B cell (primary cell): Measurements from ENCODE around the gene ACO1. TPM values are rescaled to one million over a fixed set of nuclear protein-coding genes. Genes with fewer than 3 reads are reported as not detected.

Experiments
- ATAC-seq: fragments of 200-7000 bp; cut with Tn5 transposase; one replicate; pipeline ENCODE4 v1.10.0; 2021; ENCODE audit warnings: low read depth, mild to moderate bottlenecking, moderate number of reproducible peaks, moderate library complexity
- CTCF ChIA-PET: fragments of 350-600 bp; sonication (Branson Sonifier 250); formaldehyde crosslinking; loops from one replicate; lab custom pipeline; 2021; ENCODE audit warnings: antibody characterized with exemption, inconsistent platforms; lab: Charles Lee
- POLR2A ChIA-PET: fragments of 350-600 bp; sonication (Branson Sonifier 250); formaldehyde crosslinking; loops from one replicate; lab custom pipeline; 2021; ENCODE audit warnings: antibody characterized with exemption; lab: Charles Lee
- DNase-seq: peaks from one replicate; pipeline ENCODE4 v3.0.0; 2013
- H2AFZ ChIP-seq: 2 replicates; pipeline ENCODE4 v1.6.1; 2012; ENCODE audit warnings: mild to moderate bottlenecking, low read depth, low read length; ENCODE audit not compliant: insufficient read depth, poor library complexity, severe bottlenecking
- H3K27ac ChIP-seq, 2 donors: 1 replicate in 1 of 2; 2 replicates in 1 of 2; pipeline ENCODE4 v1.5.1; 2012 to 2013; ENCODE audit warnings: low read length in 2 of 2, mild to moderate bottlenecking in 2 of 2, moderate library complexity in 1 of 2
- H3K27me3 ChIP-seq, 4 experiments: fragments of 200-600 bp in 1 of 4; sonication (generic) in 1 of 4; replicated peaks in 1 of 4; 1 replicate in 2 of 4; 2 replicates in 2 of 4; pipeline versions ENCODE4 v1.6.1 to v1.7.0; 2013 to 2016; ENCODE audit warnings: low read length in 3 of 4, mild to moderate bottlenecking in 2 of 4, mixed read lengths in 1 of 4, moderate library complexity in 1 of 4; ENCODE audit not compliant: insufficient read depth in 4 of 4, control insufficient read depth in 3 of 4; ENCODE audit errors: control extremely low read depth in 1 of 4
- H3K36me3 ChIP-seq, 2 experiments: replicated peaks in 1 of 2; 1 replicate in 1 of 2; 2 replicates in 1 of 2; pipeline versions ENCODE4 v1.6.1 to v1.7.1; 2013; ENCODE audit warnings: low read length in 1 of 2; ENCODE audit not compliant: insufficient read depth in 2 of 2, control insufficient read depth in 1 of 2; ENCODE audit errors: control extremely low read depth in 1 of 2, extremely low read depth in 1 of 2
- H3K4me1 ChIP-seq, 2 donors: fragments of 200-600 bp in 1 of 2; sonication (generic) in 1 of 2; 1 replicate in 1 of 2; 2 replicates in 1 of 2; pipeline versions ENCODE4 v1.5.1 to v1.6.1; 2013 to 2017; ENCODE audit warnings: low read length in 2 of 2; ENCODE audit not compliant: control insufficient read depth in 2 of 2, insufficient read depth in 2 of 2
- H3K4me2 ChIP-seq: replicated peaks from 2 replicates; pipeline ENCODE3; 2012; ENCODE audit warnings: mild to moderate bottlenecking, low read depth, low read length; ENCODE audit not compliant: poor library complexity, severe bottlenecking
- H3K4me3 ChIP-seq, 5 experiments: fragments of 200-600 bp in 1 of 5; sonication (generic) in 1 of 5; 1 replicate in 3 of 5; 2 replicates in 2 of 5; pipeline versions ENCODE4 v1.5.1 to v1.7.0; 2011 to 2016; ENCODE audit warnings: low read length in 4 of 5, mild to moderate bottlenecking in 4 of 5, low read depth in 2 of 5, control low read depth in 1 of 5, moderate library complexity in 1 of 5; ENCODE audit not compliant: insufficient read depth in 1 of 5; ENCODE audit errors: control extremely low read depth in 1 of 5, extremely low read depth in 1 of 5
- H3K79me2 ChIP-seq: fragments of 200-600 bp; sonication (generic); one replicate; pipeline ENCODE4 v1.6.0; 2016; ENCODE audit warnings: low read length; ENCODE audit not compliant: control insufficient read depth, insufficient read depth
- H3K9ac ChIP-seq: fragments of 200-600 bp; sonication (generic); 2 replicates; pipeline ENCODE4 v1.6.1; 2017; ENCODE audit warnings: mild to moderate bottlenecking, low read length, moderate library complexity
- H3K9me3 ChIP-seq, 3 donors: one replicate each; pipeline versions ENCODE4 v1.6.1 to v1.7.1; 2013; ENCODE audit warnings: low read length in 2 of 3; ENCODE audit not compliant: control insufficient read depth in 2 of 3, insufficient read depth in 1 of 3; ENCODE audit errors: control extremely low read depth in 1 of 3
- H4K20me1 ChIP-seq: 2 replicates; pipeline ENCODE4 v1.6.0; 2012; ENCODE audit warnings: mild to moderate bottlenecking, low read length; ENCODE audit not compliant: insufficient read depth, control insufficient read depth, poor library complexity, severe bottlenecking
- H3K27ac Mint-ChIP-seq: one replicate; pipeline ENCODE4 v1.8.0; 2021; ENCODE audit warnings: mixed read lengths
- H3K27me3 Mint-ChIP-seq: one replicate; pipeline ENCODE4 v1.8.0; 2021; ENCODE audit warnings: mixed read lengths
- H3K4me1 Mint-ChIP-seq: one replicate; pipeline ENCODE4 v1.8.0; 2021; ENCODE audit warnings: mixed read lengths
- H3K4me3 Mint-ChIP-seq: one replicate; pipeline ENCODE4 v1.8.0; 2021; ENCODE audit warnings: mixed read lengths
- H3K9me3 Mint-ChIP-seq: one replicate; pipeline ENCODE4 v1.8.0; 2022; ENCODE audit warnings: mixed read lengths; ENCODE audit not compliant: insufficient read depth
- CTCF ChIP-seq: fragments of 200-600 bp; IDR thresholded peaks from one replicate; pipeline ENCODE4 v1.8.0; 2022; ENCODE audit warnings: antibody characterized with exemption, mild to moderate bottlenecking
- EZH2 ChIP-seq: IDR thresholded peaks from 2 replicates; pipeline ENCODE4 v1.6.1; 2012; ENCODE audit warnings: borderline replicate concordance, low read depth, mild to moderate bottlenecking, moderate library complexity, low read length; ENCODE audit not compliant: insufficient read depth, poor library complexity, severe bottlenecking
- WGBS: methylation state at CpG from one replicate; pipeline ENCODE4 v1.1.5; 2013; ENCODE audit warnings: missing lambda C conversion rate; ENCODE audit not compliant: insufficient coverage; 5-methylcytosine and 5-hydroxymethylcytosine counted together
- intact Hi-C: fragments of 100-400 bp; cut with micrococcal nuclease; formaldehyde crosslinking; loops from one replicate; pipeline ENCODE4 v1.10.0; 2022
- polyA plus RNA-seq: library from polyadenylated mRNA; depleted of rRNA; stranded (reverse); fragments of >200 nt; gene quantifications from 2 replicates; pipeline ENCODE4 v1.2.3, GENCODE V29; 2012
- total RNA-seq, 2 donors: library from RNA; stranded (reverse); fragments of 120-200 nt in 1 of 2; gene quantifications; 1 replicate in 1 of 2; 2 replicates in 1 of 2; pipeline versions ENCODE4 v1.2.3 to v1.2.4, GENCODE V29; 2013 to 2022

Gene ACO1
- total and polyA plus RNA-seq, 2 donors (not counting 1 experiment from before 2014, with no cell fraction given) = 1.6 to 9.1 TPM

GRCh38 chr9:32423371-32423770 lies 38.9 kb downstream of the ACO1 start:
- POLR2A ChIA-PET = no interaction called here
- no peak overlapping the region for H3K4me2 ChIP-seq
- H3K9ac ChIP-seq = no peak overlapping the region
- H3K27me3 ChIP-seq = no peaks in the 10 kb centered on the region
- intact Hi-C loops = no loop called here
- H3K4me3 Mint-ChIP-seq = no peak overlapping the region
- no peak overlapping the region for H3K27ac Mint-ChIP-seq
- H3K4me3 ChIP-seq = no peak overlapping the region
- H3K27me3 Mint-ChIP-seq = no peaks in the 10 kb centered on the region
- no CpG with 5 or more reads among the region's 4 CpGs for WGBS
- no peaks in the 10 kb centered on the region for H4K20me1 ChIP-seq
- H3K36me3 ChIP-seq = peaks cover 1 to 14% of the 10 kb centered on the region in 2 experiments
- no peak overlapping the region for H2AFZ ChIP-seq
- no peaks in the 10 kb centered on the region for H3K9me3 Mint-ChIP-seq
- no peaks in the 10 kb centered on the region for H3K4me1 ChIP-seq
- H3K9me3 ChIP-seq = no peaks in the 10 kb centered on the region
- no peaks in the 10 kb centered on the region for H3K4me1 Mint-ChIP-seq
- no peak overlapping the region for H3K27ac ChIP-seq
- CTCF ChIA-PET = interaction anchor here (1.2 kb wide), 1 partner anchor 44 kb away, joined by 3 read pairs; no protein-coding TSS in a partner anchor
- H3K79me2 ChIP-seq = no peaks in the 10 kb centered on the region
- no peak for DNase-seq
- no peak for ATAC-seq
- no peak for TF ChIP-seq EZH2
- no peak for TF ChIP-seq CTCF

- Histone ChIP-seq H4K20me1 (no peaks in the 10 kb centered on the region), H3K79me2 (no peaks in the 10 kb centered on the region), H2AFZ (no peak overlapping the region), H3K4me1 (no peaks in the 10 kb centered on the region), H3K9me3 (no peaks in the 10 kb centered on the region), H3K27me3 (no peaks in the 10 kb centered on the region), H3K9ac (no peak overlapping the region), H3K27ac (no peak overlapping the region), H3K4me2 (no peak overlapping the region), H3K36me3 (peaks cover 1 to 14% of the 10 kb centered on the region in 2 experiments), H3K4me3 (no peak overlapping the region)
- TF ChIP-seq EZH2 (no peak), CTCF (no peak)
- intact Hi-C loops = no loop called here
- Mint-ChIP-seq H3K27ac (no peak overlapping the region), H3K9me3 (no peaks in the 10 kb centered on the region), H3K4me1 (no peaks in the 10 kb centered on the region), H3K4me3 (no peak overlapping the region), H3K27me3 (no peaks in the 10 kb centered on the region)
- DNase-seq (no peak), ATAC-seq (no peak)
- 94% methylated on average over 5 of the region's 6 CpGs for WGBS
- ChIA-PET CTCF (interaction anchor here (1.4 kb wide), 1 partner anchor 45 kb away, joined by 4 read pairs; no protein-coding TSS in a partner anchor), POLR2A (no interaction called here)
Observed at GRCh38 chr9:32424616-32425015, 40.2 kb downstream of the ACO1 start.
